HepG2 (cell line): ENCODE data around the gene CTDSP1. TPM values are rescaled to one million over a fixed set of nuclear protein-coding genes. Genes with fewer than 3 reads are reported as not detected.
A peak's percentile ranks its signal among the peaks of the same experiment; 100 is the strongest.

Experiments
- BRF2 ChIP-seq: sonication (generic); formaldehyde crosslinking; IDR thresholded peaks from 2 replicates; pipeline ENCODE4 v1.8.1; 2022; ENCODE audit warnings: mild to moderate bottlenecking, missing genetic modification reagents
- CEBPG ChIP-seq: IDR thresholded peaks from 2 replicates; pipeline ENCODE4 v1.6.1; 2016
- CREB3 ChIP-seq: sonication (generic); formaldehyde crosslinking; IDR thresholded peaks from 2 replicates; pipeline ENCODE4 v1.5.0; 2020; ENCODE audit warnings: missing genetic modification reagents
- DNMT1 ChIP-seq: sonication (generic); formaldehyde crosslinking; IDR thresholded peaks from 2 replicates; pipeline ENCODE4 v1.5.1; 2020; ENCODE audit warnings: mild to moderate bottlenecking, missing genetic modification reagents
- ESRRA ChIP-seq: sonication (generic); formaldehyde crosslinking; IDR thresholded peaks from 2 replicates; pipeline ENCODE4 v1.5.1; 2020; ENCODE audit warnings: mild to moderate bottlenecking, low read depth, missing genetic modification reagents
- HNRNPL ChIP-seq: fragments of 200-400 bp; formaldehyde crosslinking; IDR thresholded peaks from 2 replicates; pipeline ENCODE4 v1.6.1; 2017; ENCODE audit warnings: mild to moderate bottlenecking, low read depth, low read length
- RXRB ChIP-seq: IDR thresholded peaks from 2 replicates; pipeline ENCODE4 v1.6.1; 2016; ENCODE audit warnings: borderline replicate concordance, missing genetic modification reagents, missing compliant biosample characterization
- SATB2 ChIP-seq: sonication (generic); formaldehyde crosslinking; IDR thresholded peaks from 2 replicates; pipeline ENCODE4 v1.5.0; 2020; ENCODE audit warnings: missing genetic modification reagents
- SOX13 ChIP-seq, 3 experiments: fragments of 450-650 bp in 1 of 3; sonication (generic) in 1 of 3; formaldehyde crosslinking in 1 of 3; IDR thresholded peaks in 2 of 3; conservative IDR thresholded peaks in 1 of 3; 2 replicates each; pipeline versions ENCODE4 v1.5.0 to v1.6.1; 2016 to 2020; ENCODE audit warnings: antibody characterized with exemption in 1 of 3, mild to moderate bottlenecking in 1 of 3, missing compliant biosample characterization in 1 of 3, missing genetic modification reagents in 1 of 3, moderate library complexity in 1 of 3
- YEATS4 ChIP-seq: sonication (generic); formaldehyde crosslinking; IDR thresholded peaks from 2 replicates; pipeline ENCODE4 v1.4.0; 2020; ENCODE audit warnings: missing genetic modification reagents, borderline replicate concordance
- ZFP36L2 ChIP-seq: sonication (generic); formaldehyde crosslinking; IDR thresholded peaks from 2 replicates; pipeline ENCODE4 v1.4.0; 2020; ENCODE audit warnings: missing genetic modification reagents
- ZNF331 ChIP-seq: sonication (generic); formaldehyde crosslinking; IDR thresholded peaks from 2 replicates; pipeline ENCODE4 v1.4.0; 2020; ENCODE audit warnings: missing genetic modification reagents
- ZNF432 ChIP-seq: sonication (generic); formaldehyde crosslinking; IDR thresholded peaks from 2 replicates; pipeline ENCODE4 v1.5.0; 2020; ENCODE audit warnings: missing genetic modification reagents, mild to moderate bottlenecking, borderline replicate concordance
- ZNF770 ChIP-seq: sonication (generic); formaldehyde crosslinking; IDR thresholded peaks from 2 replicates; pipeline ENCODE4 v1.5.0; 2020; ENCODE audit warnings: mild to moderate bottlenecking, missing genetic modification reagents
- ZNF800 ChIP-seq: sonication (generic); formaldehyde crosslinking; IDR thresholded peaks from 2 replicates; pipeline ENCODE4 v1.4.0; 2020; ENCODE audit warnings: missing genetic modification reagents
- polyA plus RNA-seq, 8 experiments: library from polyadenylated mRNA; depleted of rRNA in 3 of 8; stranded (reverse) in 7 of 8; unstranded in 1 of 8; fragments of >200 nt; fragmentation: Illumina TruSeq in 4 of 8; extraction: Trizol in 4 of 8; gene quantifications; 2 replicates each; pipeline versions ENCODE4 v1.2.1 to v1.2.3, GENCODE V29; 2011 to 2016; ENCODE audit warnings: low read depth in 4 of 8, missing spikeins in 1 of 8, mixed read lengths in 1 of 8; ENCODE audit not compliant: insufficient read depth in 1 of 8
- total RNA-seq, 5 experiments: library from RNA; depleted of rRNA; stranded (reverse); fragments of >200 nt; fragmentation: Illumina TruSeq; extraction: Trizol; gene quantifications; 2 replicates each; pipeline ENCODE4 v1.2.3, GENCODE V29; 2016; ENCODE audit warnings: low read depth in 1 of 5

Gene CTDSP1
- total and polyA plus RNA-seq, 2 of the 13 experiments (the other 11 are each of a cell fraction or from before 2014, with no cell fraction given), result 91.0 to 268 TPM

- TF ChIP-seq CREB3 (CRISPR knock-in tag), result 0 out of 2 replicates have a peak, but pooled peaks have one; percentile 36
- TF ChIP-seq HNRNPL, result no peak
- no peak for TF ChIP-seq SATB2 (CRISPR knock-in tag)
- TF ChIP-seq CEBPG (CRISPR knock-in tag), result peak; percentile 69
- TF ChIP-seq ESRRA (CRISPR knock-in tag), result no peak; the same call in 1 of the 2 replicates
- peak; percentile 75 for TF ChIP-seq RXRB
- TF ChIP-seq SOX13 (IDR thresholded peaks at IDR 0.05), result no peak
- peak in 1 of 2 experiments; percentile 67; a peak in 2 of 4 replicates for TF ChIP-seq SOX13 (CRISPR knock-in tag; conservative IDR thresholded peaks at IDR 0.05 in 1 of 2, IDR thresholded peaks at IDR 0.05 in 1 of 2)
- TF ChIP-seq ZFP36L2 (CRISPR knock-in tag), result 0 out of 2 replicates have a peak, but pooled peaks have one; percentile 73
- TF ChIP-seq DNMT1 (CRISPR knock-in tag), result 0 out of 2 replicates have a peak, but pooled peaks have one; percentile 83
- no peak; the same call in 1 of the 2 replicates for TF ChIP-seq ZNF770 (CRISPR knock-in tag)
- peak; percentile 77; the same call in 1 of the 2 replicates for TF ChIP-seq YEATS4 (CRISPR knock-in tag)
- peak; percentile 83 for TF ChIP-seq ZNF331 (CRISPR knock-in tag)
- no peak; the same call in 1 of the 2 replicates for TF ChIP-seq ZNF800
- no peak for TF ChIP-seq ZNF432 (CRISPR knock-in tag)
- TF ChIP-seq BRF2 (CRISPR knock-in tag), result peak; percentile 59; the same call in 1 of the 2 replicates
These were observed at the start of gene CTDSP1 (continued) for GRCh38 chr2:218399391-218400166.
